Right atrium auricular region (tissue), 2 donors: ENCODE data around the gene PEX14. TPM values are rescaled to one million over a fixed set of nuclear protein-coding genes. Genes with fewer than 3 reads are reported as not detected.
"Not testable (repeated sequence)": the region's sequence is repeated elsewhere in the genome, so short reads cannot be mapped to it uniquely, and the experiment has no call there.

Experiments
- DNase-seq: peaks from one replicate; pipeline ENCODE4 v3.0.0-alpha.2; 2019; ENCODE audit warnings: low spot score
- H3K27ac ChIP-seq, 2 donors: fragments of 200-600 bp; sonication (generic); 1 replicate in 1 of 2; 2 replicates in 1 of 2; pipeline ENCODE4 v1.5.1; 2016 to 2019
- H3K27me3 ChIP-seq, 2 donors: fragments of 200-600 bp; sonication (generic); one replicate each; pipeline versions ENCODE4 v1.5.1 to v1.6.0; 2017 to 2019
- H3K36me3 ChIP-seq: fragments of 200-600 bp; sonication (generic); one replicate; pipeline ENCODE4 v1.5.1; 2016
- H3K4me1 ChIP-seq, 2 donors: fragments of 200-600 bp; sonication (generic); one replicate each; pipeline versions ENCODE4 v1.5.1 to v1.6.0; 2017 to 2019
- H3K4me3 ChIP-seq, 2 donors: fragments of 200-600 bp; sonication (generic); 1 replicate in 1 of 2; 2 replicates in 1 of 2; pipeline ENCODE4 v1.5.1; 2017 to 2019; ENCODE audit warnings: mild to moderate bottlenecking in 1 of 2, moderate library complexity in 1 of 2
- H3K9me3 ChIP-seq, 2 donors: fragments of 200-600 bp; sonication (generic); one replicate each; pipeline ENCODE4 v1.5.1; 2019
- CTCF ChIP-seq, 2 donors: fragments of 200-600 bp; sonication (generic); IDR thresholded peaks; one replicate each; pipeline ENCODE4 v1.5.1; 2019; ENCODE audit warnings: antibody characterized with exemption in 2 of 2
- total RNA-seq, 2 donors: library from RNA; depleted of rRNA; stranded (reverse); fragments of >200 nt; gene quantifications; one replicate each; pipeline ENCODE4 v1.1.0, GENCODE V29; 2016

The PEX14 gene, protein sequence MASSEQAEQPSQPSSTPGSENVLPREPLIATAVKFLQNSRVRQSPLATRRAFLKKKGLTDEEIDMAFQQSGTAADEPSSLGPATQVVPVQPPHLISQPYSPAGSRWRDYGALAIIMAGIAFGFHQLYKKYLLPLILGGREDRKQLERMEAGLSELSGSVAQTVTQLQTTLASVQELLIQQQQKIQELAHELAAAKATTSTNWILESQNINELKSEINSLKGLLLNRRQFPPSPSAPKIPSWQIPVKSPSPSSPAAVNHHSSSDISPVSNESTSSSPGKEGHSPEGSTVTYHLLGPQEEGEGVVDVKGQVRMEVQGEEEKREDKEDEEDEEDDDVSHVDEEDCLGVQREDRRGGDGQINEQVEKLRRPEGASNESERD
- total RNA-seq: 10 to 100 TPM; 13.7 to 14.5 TPM

- peak; percentile 87 for DNase-seq
These were observed at the start of gene PEX14 for GRCh38 chr1:10474613-10475507. Gene PEX14, plus strand, starts transcription at chr1:10474950. Its CDS starts 17 bp downstream, at chr1:10474967.

DNA sequence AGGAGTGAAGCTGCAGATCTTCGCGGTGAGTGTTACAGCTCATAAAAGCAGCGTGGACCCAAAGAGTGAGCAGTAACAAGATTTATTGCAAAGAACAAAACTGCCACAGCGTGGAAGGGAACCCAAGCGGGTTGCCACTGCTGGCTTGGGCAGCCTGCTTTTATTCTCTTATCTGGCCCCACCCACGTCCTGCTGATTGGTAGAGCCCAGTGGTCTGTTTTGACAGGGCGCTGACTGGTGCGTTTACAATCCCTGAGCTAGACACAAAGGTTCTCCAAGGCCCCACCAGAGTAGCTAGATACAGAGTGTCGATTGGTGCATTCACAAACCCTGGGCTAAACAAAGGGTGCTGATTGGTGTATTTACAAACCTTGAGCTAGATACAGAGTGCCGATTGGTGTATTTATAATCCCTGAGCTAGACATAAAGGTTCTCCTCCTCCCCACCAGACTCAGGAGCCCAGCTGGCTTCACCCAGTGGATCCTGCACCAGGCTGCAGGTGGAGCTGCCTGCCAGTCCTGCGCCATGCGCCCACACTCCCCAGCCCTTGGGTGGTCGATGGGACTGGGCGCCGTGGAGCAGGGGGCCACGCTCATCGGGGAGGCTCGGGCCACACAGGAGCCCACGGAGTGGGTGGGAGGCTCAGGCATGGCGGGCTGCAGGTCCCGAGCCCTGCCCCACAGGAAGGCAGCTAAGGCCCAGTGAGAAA, 48.8 kb upstream of the PEX14 start:
- H3K36me3 ChIP-seq, H3K27ac ChIP-seq, H3K4me3 ChIP-seq, H3K27me3 ChIP-seq, H3K9me3 ChIP-seq, DNase-seq: not testable (repeated sequence)
- peaks cover 0 to 10% of the 10 kb centered on the region in 2 donors for H3K4me1 ChIP-seq

More at GRCh38 chr1:10474613-10475507, at the start of gene PEX14:
- H3K9me3 ChIP-seq: no peaks in the 10 kb centered on the region
- H3K27me3 ChIP-seq: no peaks in the 10 kb centered on the region
- H3K36me3 ChIP-seq: no peaks in the 10 kb centered on the region
- H3K4me1 ChIP-seq: peaks cover 0 to 32% of the 10 kb centered on the region in 2 donors
- no peak for TF ChIP-seq CTCF (IDR thresholded peaks at IDR 0.05)
- peak within 1 kb of the TSS; percentile 91 for H3K27ac ChIP-seq
- peak within 1 kb of the TSS; percentile 86 to 87 for H3K4me3 ChIP-seq

GRCh38 chr1:10426535-10426848, 48.3 kb upstream of the PEX14 start:
- not testable (repeated sequence) for H3K9me3 ChIP-seq, DNase-seq, H3K4me3 ChIP-seq, H3K36me3 ChIP-seq, H3K27me3 ChIP-seq, H3K27ac ChIP-seq
- H3K4me1 ChIP-seq: peaks cover 0 to 15% of the 10 kb centered on the region in 2 donors

DNA sequence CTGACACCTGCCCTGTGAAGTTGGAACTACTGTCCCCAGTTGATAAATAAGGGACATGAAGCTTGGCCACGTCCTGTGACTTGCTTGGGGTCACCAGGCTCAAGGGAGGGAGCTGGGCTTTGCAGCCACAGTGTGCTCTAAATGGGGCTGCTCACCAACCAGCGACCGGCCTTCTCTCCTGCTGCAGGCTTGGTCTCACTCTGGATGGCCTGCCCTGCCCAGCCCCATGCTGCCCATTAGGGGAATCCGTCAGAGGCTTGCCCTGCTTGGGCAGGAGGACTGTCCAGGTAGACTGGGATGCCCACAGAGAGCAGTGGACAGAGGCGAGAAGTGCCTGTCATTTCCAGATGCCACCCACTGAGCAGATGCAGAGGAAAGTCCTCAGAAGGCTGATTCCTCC, 45.8 kb upstream of the PEX14 start:
- TF ChIP-seq CTCF (IDR thresholded peaks at IDR 0.05): no peak
- H3K27me3 ChIP-seq: no peaks in the 10 kb centered on the region
- no peak overlapping the region for H3K4me3 ChIP-seq
- H3K4me1 ChIP-seq: peaks cover 0 to 18% of the 10 kb centered on the region in 2 donors
- no peaks in the 10 kb centered on the region for H3K9me3 ChIP-seq
- DNase-seq: no peak
- H3K36me3 ChIP-seq: no peaks in the 10 kb centered on the region
- no peak overlapping the region for H3K27ac ChIP-seq

DNA sequence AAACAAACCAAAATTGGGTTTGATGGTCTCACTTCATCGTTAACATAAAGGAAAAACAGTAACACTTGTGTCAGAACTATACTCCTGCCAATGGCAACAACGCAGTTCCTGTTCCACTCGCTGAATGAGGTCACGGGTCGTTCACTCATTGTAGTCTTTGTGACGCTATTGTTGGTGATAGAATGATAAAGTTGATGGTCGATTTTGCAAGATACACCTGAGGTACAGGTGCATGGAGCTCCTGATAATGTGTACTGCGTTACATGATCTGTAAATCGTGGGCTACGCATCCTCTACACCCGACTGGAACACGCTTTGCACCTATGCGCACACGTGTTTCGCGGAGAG, 44.9 kb upstream of the PEX14 start:
- Histone ChIP-seq H3K4me1 (peaks cover 0 to 18% of the 10 kb centered on the region in 2 donors), H3K36me3 (no peaks in the 10 kb centered on the region), H3K27ac (peak overlapping the region; percentile 63 to 70), H3K27me3 (no peaks in the 10 kb centered on the region), H3K9me3 (no peaks in the 10 kb centered on the region), H3K4me3 (peak overlapping the region; percentile 53 to 75)
- TF ChIP-seq CTCF (IDR thresholded peaks at IDR 0.05): no peak
- no peak for DNase-seq

DNA sequence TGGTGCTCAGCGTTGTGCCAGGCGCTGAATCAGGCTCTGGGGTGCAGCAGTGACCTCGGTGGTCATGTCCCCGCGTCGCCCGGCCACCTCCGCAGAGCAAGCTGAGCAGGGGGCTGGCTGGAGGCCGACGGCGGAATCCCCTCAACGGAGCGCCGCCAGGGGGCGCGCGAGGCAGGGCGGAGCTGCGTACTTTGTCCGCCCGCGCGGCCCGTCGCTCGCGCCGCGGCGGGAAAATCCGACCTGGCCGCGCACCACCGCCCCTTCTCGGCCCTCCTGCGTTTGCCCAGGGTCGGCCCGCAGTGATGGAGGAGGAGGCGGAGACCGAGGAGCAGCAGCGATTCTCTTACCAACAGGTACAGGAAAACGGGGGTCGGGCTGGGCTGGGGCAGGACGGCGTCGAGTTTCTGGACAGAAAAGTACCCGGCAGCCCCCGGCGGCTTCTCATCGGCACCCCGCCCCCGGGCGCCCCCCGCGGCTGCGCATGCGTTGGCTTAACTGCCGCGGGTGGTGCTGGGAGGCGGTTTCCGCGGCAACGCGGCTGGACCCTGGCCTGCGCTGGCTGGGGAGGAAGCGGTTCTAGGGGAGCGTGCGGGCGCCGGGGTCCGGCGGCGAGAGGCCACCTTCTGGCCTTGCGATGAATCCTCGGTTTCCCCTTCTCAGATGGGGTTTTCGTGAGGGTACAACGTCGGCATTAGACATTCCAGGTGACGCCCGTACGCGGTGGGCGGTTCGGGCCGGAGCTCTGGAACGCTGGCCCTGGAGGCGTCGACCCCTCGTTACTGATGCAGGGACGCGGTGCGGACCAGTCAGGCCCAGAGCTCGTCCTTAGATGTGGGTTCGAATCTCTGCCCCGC, 44.3 kb upstream of the PEX14 start, which contains the start of gene CENPS:
Gene CENPS (plus strand): TSS at position 218 of the 854 bp plus-strand sequence. CDS start 85 bp downstream, at position 303.
- peaks cover 0 to 18% of the 10 kb centered on the region in 2 donors for H3K4me1 ChIP-seq
- peak; percentile 98 to 99 for TF ChIP-seq CTCF (IDR thresholded peaks at IDR 0.05)
- H3K4me3 ChIP-seq: peak within 1 kb of the TSS; percentile 53 to 75
- H3K27ac ChIP-seq: peak within 1 kb of the TSS; percentile 63 to 70
- H3K36me3 ChIP-seq: no peaks in the 10 kb centered on the region
- peak; percentile 85 for DNase-seq
- no peaks in the 10 kb centered on the region for H3K9me3 ChIP-seq
- H3K27me3 ChIP-seq: no peaks in the 10 kb centered on the region
